WTC11 (cell line): ENCODE results near the gene NOS3.

Source experiments
- CTCF ChIP-seq: fragments of 200-600 bp; IDR thresholded peaks from 2 replicates; pipeline ENCODE4 v1.8.0; 2022; ENCODE audit warnings: antibody characterized with exemption
- FOXP1 ChIP-seq: sonication (generic); formaldehyde crosslinking; IDR thresholded peaks from 2 replicates; pipeline ENCODE4 v1.8.0; 2022; ENCODE audit warnings: missing genetic modification reagents, mild to moderate bottlenecking, moderate library complexity, borderline replicate concordance
- HMGA2 ChIP-seq: fragments of 250-450 bp; sonication (Bioruptor Pico); IDR thresholded peaks from 2 replicates; pipeline ENCODE4 v1.4.0; 2021; ENCODE audit warnings: mild to moderate bottlenecking, moderate library complexity
- MAX ChIP-seq: sonication (generic); formaldehyde crosslinking; IDR thresholded peaks from 2 replicates; pipeline ENCODE4 v1.8.0; 2022; ENCODE audit warnings: mild to moderate bottlenecking, missing genetic modification reagents
- PRDM15 ChIP-seq: sonication (generic); formaldehyde crosslinking; IDR thresholded peaks from 2 replicates; pipeline ENCODE4 v1.8.0; 2022; ENCODE audit warnings: missing genetic modification reagents
- USF2 ChIP-seq: sonication (generic); formaldehyde crosslinking; IDR thresholded peaks from 2 replicates; pipeline ENCODE4 v1.8.1; 2023; ENCODE audit warnings: mild to moderate bottlenecking, missing genetic modification reagents, moderate library complexity
- ZNF232 ChIP-seq: sonication (generic); formaldehyde crosslinking; IDR thresholded peaks from 2 replicates; pipeline ENCODE4 v1.8.0; 2022; ENCODE audit warnings: mild to moderate bottlenecking, missing genetic modification reagents

DNA sequence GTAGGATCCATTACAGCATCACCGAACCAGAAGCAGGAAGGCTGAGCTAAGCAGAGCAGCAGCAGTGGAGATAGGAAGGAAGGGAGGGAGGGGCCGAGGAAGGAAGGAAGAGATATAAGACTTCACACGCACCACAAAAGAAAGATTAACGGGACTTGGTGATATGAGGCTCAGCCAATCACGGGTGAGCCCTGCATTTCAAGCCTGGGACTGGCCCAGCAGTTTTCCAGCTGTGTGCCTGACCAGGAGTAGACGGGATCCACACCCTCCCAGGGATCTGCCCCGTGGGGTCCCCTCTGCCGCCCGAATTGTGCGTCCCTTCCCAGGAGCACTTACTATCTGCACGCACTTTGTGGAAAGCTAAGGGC is 17.3 kb downstream of the NOS3 start:
- TF ChIP-seq CTCF (no peak), PRDM15 (CRISPR knock-in tag) (no peak), MAX (CRISPR knock-in tag) (no peak), USF2 (CRISPR knock-in tag) (no peak), FOXP1 (no peak), HMGA2 (CRISPR knock-in tag) (no peak), ZNF232 (CRISPR knock-in tag) (no peak)
